ENCODE results near the gene FER.

DNA sequence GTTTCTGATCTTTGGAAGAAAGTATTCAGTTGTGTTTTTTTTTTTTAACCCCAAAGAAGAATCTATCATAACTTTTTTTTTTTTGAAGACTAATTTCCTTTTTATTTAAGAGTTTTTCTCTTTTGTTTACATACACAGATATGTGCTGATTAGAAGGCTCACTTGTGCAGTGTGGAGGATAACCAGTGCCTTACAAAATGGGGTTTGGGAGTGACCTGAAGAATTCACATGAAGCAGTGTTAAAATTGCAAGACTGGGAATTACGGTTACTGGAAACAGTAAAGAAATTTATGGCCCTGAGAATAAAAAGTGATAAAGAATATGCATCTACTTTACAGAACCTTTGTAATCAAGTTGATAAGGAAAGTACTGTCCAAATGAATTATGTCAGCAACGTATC lies 50.3 kb downstream of the FER start:
- TF ChIP-seq USF1 (IDR thresholded peaks at IDR 0.05; ENCODE audit: borderline replicate concordance, low read depth) (no peak), SMC3 (IDR thresholded peaks at IDR 0.05; ENCODE audit: low read depth, low read length) (no peak), POLR2AphosphoS5 (IDR thresholded peaks at IDR 0.05; ENCODE audit: low read depth, low read length) (no peak), FOSL2 (IDR thresholded peaks at IDR 0.05; ENCODE audit: borderline replicate concordance, low read depth) (no peak), RAD21 (IDR thresholded peaks at IDR 0.05; ENCODE audit: low read length) (no peak), YY1 (IDR thresholded peaks at IDR 0.05; ENCODE audit: low read depth) (no peak), REST (IDR thresholded peaks at IDR 0.05; ENCODE audit: low read depth, low read length) (no peak), EP300 (IDR thresholded peaks at IDR 0.05; ENCODE audit: borderline replicate concordance in 1 of 2, low read depth in 1 of 2, low read length in 1 of 2) (no peak), TAF1 (IDR thresholded peaks at IDR 0.05; ENCODE audit: borderline replicate concordance, low read depth, low read length) (no peak)
- TF ChIP-seq, protein P1, sequence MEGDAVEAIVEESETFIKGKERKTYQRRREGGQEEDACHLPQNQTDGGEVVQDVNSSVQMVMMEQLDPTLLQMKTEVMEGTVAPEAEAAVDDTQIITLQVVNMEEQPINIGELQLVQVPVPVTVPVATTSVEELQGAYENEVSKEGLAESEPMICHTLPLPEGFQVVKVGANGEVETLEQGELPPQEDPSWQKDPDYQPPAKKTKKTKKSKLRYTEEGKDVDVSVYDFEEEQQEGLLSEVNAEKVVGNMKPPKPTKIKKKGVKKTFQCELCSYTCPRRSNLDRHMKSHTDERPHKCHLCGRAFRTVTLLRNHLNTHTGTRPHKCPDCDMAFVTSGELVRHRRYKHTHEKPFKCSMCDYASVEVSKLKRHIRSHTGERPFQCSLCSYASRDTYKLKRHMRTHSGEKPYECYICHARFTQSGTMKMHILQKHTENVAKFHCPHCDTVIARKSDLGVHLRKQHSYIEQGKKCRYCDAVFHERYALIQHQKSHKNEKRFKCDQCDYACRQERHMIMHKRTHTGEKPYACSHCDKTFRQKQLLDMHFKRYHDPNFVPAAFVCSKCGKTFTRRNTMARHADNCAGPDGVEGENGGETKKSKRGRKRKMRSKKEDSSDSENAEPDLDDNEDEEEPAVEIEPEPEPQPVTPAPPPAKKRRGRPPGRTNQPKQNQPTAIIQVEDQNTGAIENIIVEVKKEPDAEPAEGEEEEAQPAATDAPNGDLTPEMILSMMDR (IDR thresholded peaks at IDR 0.05), result no peak
- TF ChIP-seq, protein P2, sequence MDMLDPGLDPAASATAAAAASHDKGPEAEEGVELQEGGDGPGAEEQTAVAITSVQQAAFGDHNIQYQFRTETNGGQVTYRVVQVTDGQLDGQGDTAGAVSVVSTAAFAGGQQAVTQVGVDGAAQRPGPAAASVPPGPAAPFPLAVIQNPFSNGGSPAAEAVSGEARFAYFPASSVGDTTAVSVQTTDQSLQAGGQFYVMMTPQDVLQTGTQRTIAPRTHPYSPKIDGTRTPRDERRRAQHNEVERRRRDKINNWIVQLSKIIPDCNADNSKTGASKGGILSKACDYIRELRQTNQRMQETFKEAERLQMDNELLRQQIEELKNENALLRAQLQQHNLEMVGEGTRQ (IDR thresholded peaks at IDR 0.05; ENCODE audit: borderline replicate concordance, low read depth, low read length), result no peak
